BJ (cell line): ENCODE measurements around the gene CDCP2. TPM values are rescaled to one million over a fixed set of nuclear protein-coding genes. Genes with fewer than 3 reads are reported as not detected.

Experiments used
- CTCF ChIA-PET: fragments of 350-600 bp; formaldehyde crosslinking; extraction: SDS; loops from one replicate; lab custom pipeline; 2021; ENCODE audit warnings: antibody characterized with exemption, inconsistent platforms; lab: Yijun Ruan, JAX
- POLR2A ChIA-PET: fragments of 300-600 bp; sonication (Branson Sonifier 250); formaldehyde crosslinking; extraction: SDS; loops from one replicate; lab custom pipeline; 2021; ENCODE audit warnings: antibody characterized with exemption; lab: Charles Lee
- DNase-seq: peaks from one replicate; pipeline ENCODE4 v3.0.0-alpha.2; 2011; ENCODE audit warnings: low read depth
- H3K27me3 ChIP-seq: 2 replicates; pipeline ENCODE4 v1.6.0; 2011; ENCODE audit warnings: low read length; ENCODE audit not compliant: control insufficient read depth, insufficient read depth
- H3K36me3 ChIP-seq: 2 replicates; pipeline ENCODE4 v1.5.1; 2011; ENCODE audit warnings: low read length; ENCODE audit not compliant: control insufficient read depth, insufficient read depth
- H3K4me3 ChIP-seq: 2 replicates; pipeline ENCODE4 v1.5.1; 2011; ENCODE audit warnings: low read depth, mild to moderate bottlenecking, control low read depth, low read length
- polyA plus RNA-seq: library from polyadenylated mRNA; depleted of rRNA; stranded (reverse); fragments of >200 nt; gene quantifications from 2 replicates; pipeline ENCODE4 v1.2.3, GENCODE V29; 2011
- TF ChIP-seq, protein P1 (sequence below): IDR thresholded peaks from 2 replicates; pipeline ENCODE4 v1.5.1; 2011; ENCODE audit warnings: low read depth, mild to moderate bottlenecking, control low read depth, inconsistent platforms, low read length, moderate library complexity; ENCODE audit not compliant: insufficient read depth

CDCP2 gene
- polyA plus RNA-seq, 1 experiment: not detected

DNA sequence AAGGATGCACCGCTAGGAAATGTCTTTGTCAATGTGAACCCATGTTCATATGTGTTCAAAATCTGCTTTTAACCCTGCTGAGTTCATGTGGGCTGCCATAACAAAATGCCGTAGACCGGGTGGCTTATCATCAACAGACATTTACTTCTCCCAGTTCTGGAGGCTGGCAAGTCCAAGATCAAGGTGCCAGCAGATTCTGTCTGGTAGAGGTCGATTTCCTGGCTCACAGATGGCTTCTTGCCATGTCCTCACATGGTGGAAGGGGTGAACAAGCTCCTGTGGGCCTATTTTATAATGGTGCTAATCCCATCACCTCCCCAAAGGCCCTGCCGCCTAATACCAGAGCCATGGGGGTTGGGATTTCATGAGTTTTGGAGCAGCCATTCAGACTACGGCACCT, 4.6 kb upstream of the CDCP2 start:
- Histone ChIP-seq H3K36me3 (no peaks in the 10 kb centered on the region), H3K27me3 (no peaks in the 10 kb centered on the region), H3K4me3 (no peak overlapping the region)
- no peak for DNase-seq
- TF ChIP-seq, protein P1, sequence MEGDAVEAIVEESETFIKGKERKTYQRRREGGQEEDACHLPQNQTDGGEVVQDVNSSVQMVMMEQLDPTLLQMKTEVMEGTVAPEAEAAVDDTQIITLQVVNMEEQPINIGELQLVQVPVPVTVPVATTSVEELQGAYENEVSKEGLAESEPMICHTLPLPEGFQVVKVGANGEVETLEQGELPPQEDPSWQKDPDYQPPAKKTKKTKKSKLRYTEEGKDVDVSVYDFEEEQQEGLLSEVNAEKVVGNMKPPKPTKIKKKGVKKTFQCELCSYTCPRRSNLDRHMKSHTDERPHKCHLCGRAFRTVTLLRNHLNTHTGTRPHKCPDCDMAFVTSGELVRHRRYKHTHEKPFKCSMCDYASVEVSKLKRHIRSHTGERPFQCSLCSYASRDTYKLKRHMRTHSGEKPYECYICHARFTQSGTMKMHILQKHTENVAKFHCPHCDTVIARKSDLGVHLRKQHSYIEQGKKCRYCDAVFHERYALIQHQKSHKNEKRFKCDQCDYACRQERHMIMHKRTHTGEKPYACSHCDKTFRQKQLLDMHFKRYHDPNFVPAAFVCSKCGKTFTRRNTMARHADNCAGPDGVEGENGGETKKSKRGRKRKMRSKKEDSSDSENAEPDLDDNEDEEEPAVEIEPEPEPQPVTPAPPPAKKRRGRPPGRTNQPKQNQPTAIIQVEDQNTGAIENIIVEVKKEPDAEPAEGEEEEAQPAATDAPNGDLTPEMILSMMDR: no peak
- ChIA-PET POLR2A (interaction anchor here (0.6 kb wide), 1 partner anchor 156 kb away, joined by 5 read pairs; no protein-coding TSS in a partner anchor), CTCF (interaction anchor here (0.7 kb wide), 1 partner anchor 152 kb away, joined by 3 read pairs; no protein-coding TSS in a partner anchor)

- no peak overlapping the region for H3K4me3 ChIP-seq
- no peak for DNase-seq
- ChIA-PET POLR2A (interaction anchor here (0.6 kb wide), 1 partner anchor 156 kb away, joined by 5 read pairs; no protein-coding TSS in a partner anchor), CTCF (no interaction called here)
- H3K27me3 ChIP-seq: no peaks in the 10 kb centered on the region
- TF ChIP-seq, protein P1: no peak
- no peaks in the 10 kb centered on the region for H3K36me3 ChIP-seq
These were observed 4.2 kb upstream of the CDCP2 start for GRCh38 chr1:54156986-54157385.

- Histone ChIP-seq H3K27me3 (no peaks in the 10 kb centered on the region), H3K4me3 (no peak overlapping the region), H3K36me3 (no peaks in the 10 kb centered on the region)
- no peak for DNase-seq
- TF ChIP-seq, protein P1: no peak
- ChIA-PET CTCF (no interaction called here), POLR2A (no interaction called here)
These were observed 3.4 kb upstream of the CDCP2 start for GRCh38 chr1:54156201-54156600.

DNA sequence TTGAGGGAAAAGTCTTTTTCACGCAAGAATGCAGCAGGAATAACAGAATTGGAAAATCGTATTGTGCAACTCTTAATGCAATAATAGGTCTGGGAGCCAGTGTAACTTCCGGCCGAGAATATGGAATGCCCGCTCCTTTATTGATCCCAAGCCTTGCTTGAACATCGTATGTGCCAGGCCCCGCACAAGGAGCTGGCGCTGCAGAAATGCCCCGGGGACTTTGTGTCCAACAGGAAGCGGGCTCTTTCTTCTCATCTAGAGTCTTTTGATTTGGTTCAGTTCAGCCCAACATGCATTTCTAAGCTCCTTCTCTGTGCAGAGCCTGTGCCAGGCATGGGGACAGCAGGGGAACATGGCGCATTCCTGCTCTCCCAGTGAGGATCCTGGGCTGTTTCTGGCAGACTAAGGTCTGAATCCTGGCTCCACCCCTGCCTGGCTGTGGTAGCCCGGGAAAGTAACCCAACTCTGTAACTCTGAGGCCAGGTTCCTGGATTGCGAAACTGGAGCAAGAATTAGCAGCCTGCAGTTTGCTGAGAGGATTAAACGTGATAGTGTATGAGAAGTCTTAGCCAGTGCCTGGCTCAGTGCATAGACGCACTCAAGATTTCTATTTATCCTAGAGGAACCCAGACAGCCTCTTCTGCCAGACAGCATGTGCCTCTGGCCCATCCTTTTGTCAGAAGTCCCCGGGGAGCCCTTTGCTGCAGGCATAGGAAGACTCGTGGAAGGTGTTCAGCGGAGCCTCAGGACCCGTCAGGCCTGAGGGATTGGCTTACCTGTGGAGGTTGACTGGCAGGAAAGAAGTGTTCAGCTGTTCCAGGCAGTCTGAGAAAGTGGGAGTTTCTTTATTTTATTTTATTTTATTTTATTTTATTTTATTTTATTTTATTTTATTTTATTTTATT, 987 bp upstream of the CDCP2 start:
- H3K27me3 ChIP-seq: no peaks in the 10 kb centered on the region
- POLR2A ChIA-PET: no interaction called here
- H3K4me3 ChIP-seq: no peak overlapping the region
- DNase-seq: no peak
- no peaks in the 10 kb centered on the region for H3K36me3 ChIP-seq
- CTCF ChIA-PET: interaction anchor here (1.0 to 1.2 kb wide), 2 partner anchors 36 to 46 kb away, joined by 3 read pairs; partner anchors contain the start of genes CYB5RL and MRPL37
- TF ChIP-seq, protein P1: no peak

DNA sequence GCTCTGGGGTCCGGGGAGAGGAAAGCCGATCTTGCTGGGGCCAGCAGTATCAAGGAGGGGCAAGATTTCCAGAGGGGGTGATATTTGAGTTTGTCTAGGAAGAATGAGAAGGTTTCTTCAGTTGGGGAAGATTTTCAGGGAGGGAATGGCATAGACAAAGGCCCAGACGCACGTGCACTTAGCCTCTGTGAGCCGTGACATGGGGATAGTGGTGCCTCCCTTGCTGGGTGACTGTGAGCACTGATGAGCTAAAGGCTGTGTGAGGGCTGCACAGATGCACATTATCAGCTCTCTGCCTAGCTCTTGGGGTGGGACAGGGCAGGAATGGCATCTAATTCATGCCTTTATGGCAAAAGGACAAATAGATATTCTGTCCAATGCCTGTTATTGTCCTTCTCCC, 1.8 kb downstream of the CDCP2 start:
- ChIA-PET CTCF (interaction anchor here (1.1 kb wide), 1 partner anchor 26 kb away, joined by 3 read pairs; no protein-coding TSS in a partner anchor), POLR2A (no interaction called here)
- DNase-seq: no peak
- Histone ChIP-seq H3K36me3 (no peaks in the 10 kb centered on the region), H3K4me3 (no peak overlapping the region), H3K27me3 (no peaks in the 10 kb centered on the region)
- TF ChIP-seq, protein P1: no peak
